Stomach (tissue), 9 donors: ENCODE data around the gene DOC2A. TPM values are rescaled to one million over a fixed set of nuclear protein-coding genes. Genes with fewer than 3 reads are reported as not detected.

ENCODE experiments used
- DNase-seq, 2 donors: peaks; one replicate each; pipeline versions ENCODE4 v3.0.0 to v3.0.0-alpha.2; 2013 to 2019
- H3K27ac ChIP-seq, 5 donors: fragments of 200-600 bp in 4 of 5; sonication (generic) in 4 of 5; one replicate each; pipeline ENCODE4 v1.5.1; 2013 to 2019; ENCODE audit warnings: mild to moderate bottlenecking in 1 of 5, moderate library complexity in 1 of 5
- H3K27me3 ChIP-seq, 3 donors: fragments of 200-600 bp; sonication (generic); one replicate each; pipeline ENCODE4 v1.5.1; 2017 to 2019; ENCODE audit warnings: mixed run types in 1 of 3
- H3K36me3 ChIP-seq, 4 donors: fragments of 200-600 bp; sonication (generic); 1 replicate in 3 of 4; 2 replicates in 1 of 4; pipeline ENCODE4 v1.5.1; 2016 to 2019
- H3K4me1 ChIP-seq, 4 donors: fragments of 200-600 bp; sonication (generic); one replicate each; pipeline ENCODE4 v1.5.1; 2016 to 2019
- H3K4me3 ChIP-seq, 4 donors: fragments of 200-600 bp; sonication (generic) in 3 of 4; one replicate each; pipeline ENCODE4 v1.5.1; 2016 to 2019; ENCODE audit warnings: mild to moderate bottlenecking in 1 of 4
- H3K9me3 ChIP-seq, 4 donors: fragments of 200-600 bp; sonication (generic); one replicate each; pipeline ENCODE4 v1.5.1; 2016 to 2019
- CTCF ChIP-seq, 7 experiments: fragments of 450-650 bp in 4 of 7; fragments of 200-600 bp in 3 of 7; sonication (generic) in 3 of 7; IDR thresholded peaks; one replicate each; pipeline ENCODE4 v1.5.1; 2016 to 2019; ENCODE audit warnings: antibody characterized with exemption in 7 of 7, control low read depth in 2 of 7, mild to moderate bottlenecking in 1 of 7
- EP300 ChIP-seq: sonication (generic); formaldehyde crosslinking; IDR thresholded peaks from one replicate; pipeline ENCODE4 v1.6.1; 2017; ENCODE audit warnings: antibody characterized with exemption
- POLR2A ChIP-seq, 4 donors: fragments of 450-650 bp; IDR thresholded peaks; one replicate each; pipeline ENCODE4 v1.6.1; 2016; ENCODE audit warnings: antibody characterized with exemption in 4 of 4, control low read depth in 2 of 4, mild to moderate bottlenecking in 1 of 4, moderate library complexity in 1 of 4
- POLR2AphosphoS5 ChIP-seq, 3 donors: sonication (generic); formaldehyde crosslinking; IDR thresholded peaks; one replicate each; pipeline ENCODE4 v1.6.1; 2016; ENCODE audit warnings: antibody characterized with exemption in 3 of 3
- WGBS, 5 donors: extraction: QIAGEN DNeasy Blood & Tissue Kit in 3 of 5; methylation state at CpG; one replicate each; pipeline versions ENCODE4 v1.1.5 to v1.1.7; 2013 to 2018; 5-methylcytosine and 5-hydroxymethylcytosine counted together
- intact Hi-C: fragments of 100-400 bp; cut with DNase I; formaldehyde crosslinking; loops from one replicate; pipeline ENCODE4 v1.15.1; 2023; ENCODE audit warnings: low total_unique reads
- polyA plus RNA-seq, 3 donors: library from polyadenylated mRNA; stranded (reverse); fragments of 200-250 nt; gene quantifications; one replicate each; pipeline ENCODE4 v1.2.3, GENCODE V29; 2013
- total RNA-seq, 5 donors: library from RNA; depleted of rRNA; stranded (reverse); fragments of >200 nt; gene quantifications; one replicate each; pipeline versions ENCODE4 v1.1.0 to v1.2.3, GENCODE V29; 2014 to 2016
- donor health status: healthy with polysubstance abuse.
- donor health status: Bipolar disorder and iron deficiency.
- donor health status: healthy.

DOC2A gene
- total and polyA plus RNA-seq, 8 donors, result 0.72 to 20.9 (median 1.8) TPM; not detected in 4

- Histone ChIP-seq H3K36me3 (peaks cover 42 to 68% (median 57%) of the 10 kb centered on the region in 4 donors), H3K4me1 (peaks cover 20 to 45% (median 29%) of the 10 kb centered on the region in 4 donors), H3K27ac (no peak overlapping the region), H3K27me3 (no peaks in the 10 kb centered on the region), H3K9me3 (no peaks in the 10 kb centered on the region), H3K4me3 (no peak overlapping the region)
- intact Hi-C loops, result no loop called here
- TF ChIP-seq POLR2A (IDR thresholded peaks at IDR 0.05) (no peak), EP300 (no peak), POLR2AphosphoS5 (IDR thresholded peaks at IDR 0.05) (no peak), CTCF (IDR thresholded peaks at IDR 0.05) (no peak)
- 84 to 94% (median 89%) methylated on average over 21 to 25 of the region's 25 CpGs for WGBS, 5 donors
- DNase-seq, result no peak
These were observed 17.5 kb downstream of the DOC2A start for GRCh38 chr16:29993191-29993902.

- H3K27ac ChIP-seq, result peak overlapping the region in 2 of 5 donors; percentile 14 to 15
- WGBS, 5 donors, result 37 to 53% (median 47%) methylated on average over 7 of the region's 7 CpGs
- H3K4me1 ChIP-seq, result peaks cover 20 to 40% (median 29%) of the 10 kb centered on the region in 4 donors
- no peaks in the 10 kb centered on the region for H3K27me3 ChIP-seq
- H3K4me3 ChIP-seq, result no peak overlapping the region
- intact Hi-C loops, result no loop called here
- no peak for DNase-seq
- H3K36me3 ChIP-seq, result peaks cover 50 to 68% (median 64%) of the 10 kb centered on the region in 4 donors
- no peak for TF ChIP-seq EP300
- TF ChIP-seq CTCF (IDR thresholded peaks at IDR 0.05), result no peak
- TF ChIP-seq POLR2A (IDR thresholded peaks at IDR 0.05), result no peak
- TF ChIP-seq POLR2AphosphoS5 (IDR thresholded peaks at IDR 0.05), result no peak
- H3K9me3 ChIP-seq, result no peaks in the 10 kb centered on the region
These were observed 18.4 kb downstream of the DOC2A start for GRCh38 chr16:29992344-29992967.

GRCh38 chr16:29991571-29991904 lies 19.3 kb downstream of the DOC2A start:
- no peak for TF ChIP-seq POLR2AphosphoS5 (IDR thresholded peaks at IDR 0.05)
- TF ChIP-seq EP300, result no peak
- TF ChIP-seq POLR2A (IDR thresholded peaks at IDR 0.05), result no peak
- no peak for TF ChIP-seq CTCF (IDR thresholded peaks at IDR 0.05)
- Histone ChIP-seq H3K4me3 (no peak overlapping the region), H3K4me1 (peaks cover 11 to 31% (median 20%) of the 10 kb centered on the region in 4 donors), H3K27ac (no peak overlapping the region), H3K36me3 (peaks cover 59 to 74% (median 73%) of the 10 kb centered on the region in 4 donors), H3K9me3 (no peaks in the 10 kb centered on the region), H3K27me3 (no peaks in the 10 kb centered on the region)
- intact Hi-C loops, result no loop called here
- 72 to 87% (median 81%) methylated on average over 5 of the region's 5 CpGs for WGBS, 5 donors
- no peak for DNase-seq

GRCh38 chr16:29990883-29991570 lies 19.8 kb downstream of the DOC2A start:
- 90 to 96% (median 92%) methylated on average over 19 to 35 of the region's 35 CpGs for WGBS, 5 donors
- no peaks in the 10 kb centered on the region for H3K9me3 ChIP-seq
- TF ChIP-seq CTCF (IDR thresholded peaks at IDR 0.05), result no peak
- no peak for TF ChIP-seq POLR2A (IDR thresholded peaks at IDR 0.05)
- TF ChIP-seq EP300, result no peak
- no peak for TF ChIP-seq POLR2AphosphoS5 (IDR thresholded peaks at IDR 0.05)
- H3K4me1 ChIP-seq, result peaks cover 10 to 29% (median 17%) of the 10 kb centered on the region in 4 donors
- intact Hi-C loops, result no loop called here
- H3K4me3 ChIP-seq, result no peak overlapping the region
- H3K27me3 ChIP-seq, result no peaks in the 10 kb centered on the region
- no peak for DNase-seq
- H3K27ac ChIP-seq, result peak overlapping the region in 1 of 5 donors; percentile 3
- H3K36me3 ChIP-seq, result peaks cover 64 to 80% (median 78%) of the 10 kb centered on the region in 4 donors
